Measurements from ENCODE around the gene SCD.

The SCD gene

DNA sequence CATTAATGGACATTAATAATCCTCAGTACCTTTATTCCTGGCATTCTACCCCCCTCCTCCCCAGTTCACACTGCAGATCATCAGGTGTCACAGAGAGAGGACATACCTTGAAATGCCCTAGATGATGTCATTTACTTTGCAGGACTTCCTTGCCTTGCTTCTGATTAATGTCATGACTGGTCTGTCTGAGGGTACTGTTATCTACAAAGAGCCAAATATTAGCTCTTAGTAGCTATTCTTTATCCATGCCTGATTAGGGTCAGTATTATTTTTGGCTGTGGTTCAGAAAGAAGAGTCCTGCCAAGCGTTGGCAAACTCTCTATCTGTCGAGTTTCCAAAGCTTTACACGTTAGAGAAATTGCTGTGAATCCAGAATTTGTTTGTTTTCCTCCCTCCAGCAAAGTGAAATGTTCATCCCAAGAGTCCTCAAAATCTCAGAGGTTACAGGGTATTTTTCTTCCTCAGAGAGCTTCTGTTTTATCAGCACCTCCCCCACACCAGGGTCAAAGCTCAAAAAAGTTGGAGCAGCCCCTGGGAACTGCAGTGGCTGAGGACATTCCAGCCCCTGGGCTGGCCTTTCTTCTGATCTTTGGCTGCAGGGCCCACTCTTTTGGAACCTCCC is 12.6 kb downstream of the SCD start:
- Mint-ChIP-seq H3K4me1 (peaks cover 54% of the 10 kb centered on the region), H3K4me3 (peak overlapping the region in 2 of 3 experiments; percentile 0 to 1), H3K9me3 (no peaks in the 10 kb centered on the region), H3K27ac (peak overlapping the region; percentile 32 to 82 (median 49)), H3K36me3 (ENCODE audit: low read depth) (peaks cover 85% of the 10 kb centered on the region), H3K27me3 (ENCODE audit: low read depth) (peaks cover 3% of the 10 kb centered on the region)
- TF ChIP-seq, protein P1, sequence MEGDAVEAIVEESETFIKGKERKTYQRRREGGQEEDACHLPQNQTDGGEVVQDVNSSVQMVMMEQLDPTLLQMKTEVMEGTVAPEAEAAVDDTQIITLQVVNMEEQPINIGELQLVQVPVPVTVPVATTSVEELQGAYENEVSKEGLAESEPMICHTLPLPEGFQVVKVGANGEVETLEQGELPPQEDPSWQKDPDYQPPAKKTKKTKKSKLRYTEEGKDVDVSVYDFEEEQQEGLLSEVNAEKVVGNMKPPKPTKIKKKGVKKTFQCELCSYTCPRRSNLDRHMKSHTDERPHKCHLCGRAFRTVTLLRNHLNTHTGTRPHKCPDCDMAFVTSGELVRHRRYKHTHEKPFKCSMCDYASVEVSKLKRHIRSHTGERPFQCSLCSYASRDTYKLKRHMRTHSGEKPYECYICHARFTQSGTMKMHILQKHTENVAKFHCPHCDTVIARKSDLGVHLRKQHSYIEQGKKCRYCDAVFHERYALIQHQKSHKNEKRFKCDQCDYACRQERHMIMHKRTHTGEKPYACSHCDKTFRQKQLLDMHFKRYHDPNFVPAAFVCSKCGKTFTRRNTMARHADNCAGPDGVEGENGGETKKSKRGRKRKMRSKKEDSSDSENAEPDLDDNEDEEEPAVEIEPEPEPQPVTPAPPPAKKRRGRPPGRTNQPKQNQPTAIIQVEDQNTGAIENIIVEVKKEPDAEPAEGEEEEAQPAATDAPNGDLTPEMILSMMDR (IDR thresholded peaks at IDR 0.05; ENCODE audit: unreplicated experiment in 3 of 3): no peak

DNA sequence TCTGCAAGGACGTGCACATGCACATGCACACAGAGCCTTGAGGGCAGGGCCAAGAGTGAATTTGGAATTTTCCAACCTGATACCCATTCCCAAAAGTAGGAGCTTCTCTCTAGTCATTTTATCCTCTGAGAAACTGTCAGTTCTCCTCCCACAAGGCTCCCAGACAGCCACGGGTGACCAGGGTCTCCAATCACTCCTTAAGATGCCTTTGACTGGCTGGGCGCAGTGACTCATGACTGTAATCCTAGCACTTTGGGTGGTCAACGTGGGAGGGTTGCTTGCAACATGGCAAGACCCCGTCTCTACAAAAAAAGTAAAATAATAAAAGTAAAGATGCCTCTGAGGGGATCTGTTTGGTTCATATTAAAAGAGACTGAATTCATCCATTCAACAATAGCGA is 13.2 kb downstream of the SCD start:
- Mint-ChIP-seq H3K36me3 (ENCODE audit: low read depth) (peaks cover 79% of the 10 kb centered on the region), H3K27ac (peak overlapping the region; percentile 32 to 82 (median 49)), H3K4me1 (peaks cover 55% of the 10 kb centered on the region), H3K27me3 (ENCODE audit: low read depth) (peaks cover 3% of the 10 kb centered on the region), H3K4me3 (no peak overlapping the region), H3K9me3 (no peaks in the 10 kb centered on the region)
- TF ChIP-seq, protein P1 (IDR thresholded peaks at IDR 0.05; ENCODE audit: unreplicated experiment in 3 of 3): no peak

DNA sequence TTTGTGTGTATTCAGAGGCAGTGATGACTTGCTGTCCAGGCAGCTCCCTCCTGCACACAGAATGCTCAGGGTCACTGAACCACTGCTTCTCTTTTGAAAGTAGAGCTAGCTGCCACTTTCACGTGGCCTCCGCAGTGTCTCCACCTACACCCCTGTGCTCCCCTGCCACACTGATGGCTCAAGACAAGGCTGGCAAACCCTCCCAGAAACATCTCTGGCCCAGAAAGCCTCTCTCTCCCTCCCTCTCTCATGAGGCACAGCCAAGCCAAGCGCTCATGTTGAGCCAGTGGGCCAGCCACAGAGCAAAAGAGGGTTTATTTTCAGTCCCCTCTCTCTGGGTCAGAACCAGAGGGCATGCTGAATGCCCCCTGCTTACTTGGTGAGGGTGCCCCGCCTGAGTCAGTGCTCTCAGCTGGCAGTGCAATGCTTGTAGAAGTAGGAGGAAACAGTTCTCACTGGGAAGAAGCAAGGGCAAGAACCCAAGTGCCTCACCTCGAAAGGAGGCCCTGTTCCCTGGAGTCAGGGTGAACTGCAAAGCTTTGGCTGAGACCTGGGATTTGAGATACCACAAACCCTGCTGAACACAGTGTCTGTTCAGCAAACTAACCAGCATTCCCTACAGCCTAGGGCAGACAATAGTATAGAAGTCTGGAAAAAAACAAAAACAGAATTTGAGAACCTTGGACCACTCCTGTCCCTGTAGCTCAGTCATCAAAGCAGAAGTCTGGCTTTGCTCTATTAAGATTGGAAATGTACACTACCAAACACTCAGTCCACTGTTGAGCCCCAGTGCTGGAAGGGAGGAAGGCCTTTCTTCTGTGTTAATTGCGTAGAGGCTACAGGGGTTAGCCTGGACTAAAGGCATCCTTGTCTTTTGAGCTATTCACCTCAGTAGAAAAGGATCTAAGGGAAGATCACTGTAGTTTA is 15.8 kb downstream of the SCD start:
- H3K4me3 Mint-ChIP-seq: no peak overlapping the region
- H3K9me3 Mint-ChIP-seq: no peaks in the 10 kb centered on the region
- H3K27ac Mint-ChIP-seq: peak overlapping the region in 2 of 3 experiments; percentile 22 to 74
- H3K36me3 Mint-ChIP-seq (ENCODE audit: low read depth): peaks cover 57% of the 10 kb centered on the region
- TF ChIP-seq, protein P1 (IDR thresholded peaks at IDR 0.05; ENCODE audit: unreplicated experiment in 3 of 3): no peak
- H3K4me1 Mint-ChIP-seq: peaks cover 38% of the 10 kb centered on the region
- no peaks in the 10 kb centered on the region for H3K27me3 Mint-ChIP-seq (ENCODE audit: low read depth)

DNA sequence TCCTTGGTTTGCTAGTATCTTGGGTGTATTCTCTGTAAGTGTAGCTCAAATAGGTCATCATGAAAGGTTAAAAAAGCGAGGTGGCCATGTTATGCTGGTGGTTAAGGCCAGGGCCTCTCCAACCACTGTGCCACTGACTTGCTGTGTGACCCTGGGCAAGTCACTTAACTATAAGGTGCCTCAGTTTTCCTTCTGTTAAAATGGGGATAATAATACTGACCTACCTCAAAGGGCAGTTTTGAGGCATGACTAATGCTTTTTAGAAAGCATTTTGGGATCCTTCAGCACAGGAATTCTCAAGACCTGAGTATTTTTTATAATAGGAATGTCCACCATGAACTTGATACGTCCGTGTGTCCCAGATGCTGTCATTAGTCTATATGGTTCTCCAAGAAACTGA is 17.1 kb downstream of the SCD start:
- Mint-ChIP-seq H3K9me3 (no peaks in the 10 kb centered on the region), H3K27me3 (ENCODE audit: low read depth) (no peaks in the 10 kb centered on the region), H3K27ac (peak overlapping the region in 1 of 3 experiments; percentile 22), H3K4me1 (peaks cover 32% of the 10 kb centered on the region), H3K4me3 (no peak overlapping the region), H3K36me3 (ENCODE audit: low read depth) (peaks cover 49% of the 10 kb centered on the region)
- TF ChIP-seq, protein P1 (IDR thresholded peaks at IDR 0.05; ENCODE audit: unreplicated experiment in 3 of 3): no peak

DNA sequence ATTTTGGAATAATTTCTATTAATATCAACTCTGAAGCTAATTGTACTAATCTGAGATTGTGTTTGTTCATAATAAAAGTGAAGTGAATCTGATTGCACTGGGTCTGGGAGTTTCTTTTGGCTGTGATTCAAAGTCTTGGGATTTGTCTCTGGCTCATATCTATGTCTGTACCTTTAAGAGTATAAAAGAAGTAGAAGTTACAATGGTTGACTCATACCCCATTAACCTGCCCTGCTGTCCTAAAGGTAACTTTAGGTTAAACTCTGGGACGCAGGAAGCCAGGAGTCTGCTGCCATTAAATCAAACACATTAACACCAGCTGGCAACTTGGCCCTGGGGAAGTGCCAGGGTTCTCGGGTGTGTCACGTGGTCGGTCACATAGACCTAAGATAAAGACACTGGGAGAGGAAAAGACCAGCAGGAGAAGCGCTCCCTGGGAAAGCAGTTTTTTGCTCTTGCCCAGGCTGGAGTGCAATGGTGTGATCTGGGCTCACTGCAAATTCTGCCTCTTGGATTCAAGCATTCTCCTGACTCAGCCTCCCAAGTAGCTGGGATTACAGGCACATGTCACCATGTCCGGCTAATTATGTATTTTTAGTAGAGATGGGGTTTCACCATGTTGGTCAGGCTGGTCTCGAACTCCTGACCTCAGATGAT is 17.8 kb downstream of the SCD start:
- TF ChIP-seq, protein P1 (IDR thresholded peaks at IDR 0.05; ENCODE audit: unreplicated experiment in 3 of 3): no peak
- Mint-ChIP-seq H3K36me3 (ENCODE audit: low read depth) (peaks cover 42% of the 10 kb centered on the region), H3K9me3 (no peaks in the 10 kb centered on the region), H3K27me3 (ENCODE audit: low read depth) (no peaks in the 10 kb centered on the region), H3K4me3 (no peak overlapping the region), H3K4me1 (peaks cover 25% of the 10 kb centered on the region), H3K27ac (peak overlapping the region; percentile 1 to 78 (median 61))
